GM12892 (cell line): Measurements from ENCODE around the gene INAFM1.

ENCODE experiments used
- POLR2A ChIP-seq: IDR thresholded peaks from 2 replicates; pipeline ENCODE4 v1.6.1; 2011; ENCODE audit warnings: low read depth, low read length, control low read depth
- POLR2AphosphoS5 ChIP-seq: IDR thresholded peaks from 2 replicates; pipeline ENCODE4 v1.6.1; 2011; ENCODE audit warnings: low read depth, low read length, control low read depth
- TAF1 ChIP-seq: IDR thresholded peaks from 2 replicates; pipeline ENCODE4 v1.6.1; 2011; ENCODE audit warnings: low read depth, mild to moderate bottlenecking, control low read depth, low read length, borderline replicate concordance

DNA sequence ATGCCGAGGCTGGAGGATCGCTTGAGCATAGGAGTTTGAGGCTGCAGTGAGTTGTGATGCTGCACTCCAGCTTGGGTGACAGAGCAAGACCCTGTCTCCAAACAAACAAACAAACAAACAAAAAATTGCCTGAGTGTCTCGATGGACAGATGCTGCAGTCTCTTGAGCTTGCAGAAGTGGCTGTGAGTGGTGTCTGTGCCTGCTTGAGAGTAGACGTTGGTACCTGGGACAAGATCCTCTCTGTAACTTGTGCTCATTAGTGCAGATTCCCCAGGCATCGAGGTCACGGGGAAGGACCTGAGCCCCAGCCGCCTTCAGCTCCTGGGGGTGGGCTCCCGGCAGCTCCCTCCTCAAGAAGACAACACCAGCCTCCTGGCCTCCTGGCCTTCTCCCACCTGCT lies 48.7 kb downstream of the INAFM1 start:
- TF ChIP-seq POLR2AphosphoS5, result no peak
- TF ChIP-seq POLR2A, result no peak
- TF ChIP-seq TAF1, result no peak
